ENCODE measurements around the gene KCNMA1.
"Not testable (repeated sequence)": the region's sequence is repeated elsewhere in the genome, so short reads cannot be mapped to it uniquely, and the experiment has no call there.

The KCNMA1 gene

DNA sequence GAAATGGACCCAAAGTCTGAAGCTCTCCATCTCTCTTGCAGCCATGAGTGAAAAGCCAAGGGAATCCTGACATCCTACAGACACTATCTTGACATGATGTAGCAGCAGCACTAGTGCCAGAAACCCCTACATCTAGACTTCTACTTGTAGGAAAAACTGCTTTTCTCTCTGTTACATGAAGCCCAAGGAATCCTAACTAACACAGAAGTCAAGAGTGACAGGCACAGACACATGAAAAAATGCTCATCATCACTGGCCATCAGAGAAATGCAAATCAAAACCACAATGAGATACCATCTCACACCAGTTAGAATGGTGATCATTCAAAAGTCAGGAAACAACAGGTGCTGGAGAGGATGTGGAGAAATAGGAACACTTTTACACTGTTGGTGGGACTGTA lies 297.7 kb downstream of the KCNMA1 start:
- H3K9ac ChIP-seq (ENCODE audit: low read depth, low read length, poor library complexity); H3K36me3 ChIP-seq (replicated peaks in 1 of 2; ENCODE audit: control insufficient read depth in 2 of 2, insufficient read depth in 2 of 2, low read length in 2 of 2); H3K4ac ChIP-seq (ENCODE audit: low read length); H3K4me2 ChIP-seq (ENCODE audit: insufficient read depth, low read length, poor library complexity, severe bottlenecking); H3K4me1 ChIP-seq (ENCODE audit: control insufficient read depth in 2 of 2, insufficient read depth in 1 of 2, low read depth in 1 of 2, low read length in 2 of 2); H2BK120ac ChIP-seq (ENCODE audit: low read depth, low read length); H2AFZ ChIP-seq (ENCODE audit: low read length); H3K14ac ChIP-seq (ENCODE audit: low read length); H4K91ac ChIP-seq (ENCODE audit: low read depth, low read length, poor library complexity); H3K27me3 ChIP-seq (ENCODE audit: control insufficient read depth in 3 of 3, insufficient read depth in 3 of 3, low read depth in 1 of 3, low read length in 3 of 3); H3K79me1 ChIP-seq (ENCODE audit: low read depth, low read length); H2BK12ac ChIP-seq (ENCODE audit: low read length); H4K8ac ChIP-seq (ENCODE audit: low read depth, low read length); H2BK5ac ChIP-seq (ENCODE audit: low read length); H3K4me3 ChIP-seq (ENCODE audit: low read length in 2 of 2); H3K27ac ChIP-seq (replicated peaks; ENCODE audit: low read length); DNase-seq (ENCODE audit: low spot score); H3K23ac ChIP-seq (ENCODE audit: low read depth, low read length, poor library complexity); H3K9me3 ChIP-seq (replicated peaks in 1 of 2; ENCODE audit: control insufficient read depth in 2 of 2, insufficient read depth in 1 of 2, low read depth in 1 of 2, low read length in 2 of 2); H2AK5ac ChIP-seq (ENCODE audit: low read depth, low read length); H2BK15ac ChIP-seq (ENCODE audit: low read length); H3K18ac ChIP-seq (ENCODE audit: low read length): not testable (repeated sequence)

GRCh38 chr10:77339166-77339565 lies 298.4 kb downstream of the KCNMA1 start:
- Histone ChIP-seq H3K23ac (ENCODE audit: low read depth, low read length, poor library complexity) (no peak overlapping the region), H3K36me3 (replicated peaks in 1 of 2; ENCODE audit: control insufficient read depth in 2 of 2, insufficient read depth in 2 of 2, low read length in 2 of 2) (no peaks in the 10 kb centered on the region), H2AFZ (ENCODE audit: low read length) (no peak overlapping the region), H2BK5ac (ENCODE audit: low read length) (no peak overlapping the region), H4K91ac (ENCODE audit: low read depth, low read length, poor library complexity) (no peak overlapping the region), H3K14ac (ENCODE audit: low read length) (no peak overlapping the region), H3K9me3 (replicated peaks in 1 of 2; ENCODE audit: control insufficient read depth in 2 of 2, insufficient read depth in 1 of 2, low read depth in 1 of 2, low read length in 2 of 2) (peaks cover 0 to 3% of the 10 kb centered on the region in 2 donors), H3K27me3 (ENCODE audit: control insufficient read depth in 3 of 3, insufficient read depth in 3 of 3, low read depth in 1 of 3, low read length in 3 of 3) (no peaks in the 10 kb centered on the region), H2AK5ac (ENCODE audit: low read depth, low read length) (no peak overlapping the region), H2BK120ac (ENCODE audit: low read depth, low read length) (no peak overlapping the region), H2BK12ac (ENCODE audit: low read length) (no peak overlapping the region), H3K27ac (replicated peaks; ENCODE audit: low read length) (no peak overlapping the region), H3K4me2 (ENCODE audit: insufficient read depth, low read length, poor library complexity, severe bottlenecking) (no peak overlapping the region), H3K9ac (ENCODE audit: low read depth, low read length, poor library complexity) (no peak overlapping the region), H4K8ac (ENCODE audit: low read depth, low read length) (no peak overlapping the region), H3K18ac (ENCODE audit: low read length) (no peak overlapping the region), H3K4ac (ENCODE audit: low read length) (no peak overlapping the region), H2BK15ac (ENCODE audit: low read length) (no peak overlapping the region), H3K4me3 (ENCODE audit: low read length in 2 of 2) (no peak overlapping the region), H3K79me1 (ENCODE audit: low read depth, low read length) (no peaks in the 10 kb centered on the region), H3K4me1 (ENCODE audit: control insufficient read depth in 2 of 2, insufficient read depth in 1 of 2, low read depth in 1 of 2, low read length in 2 of 2) (peaks cover 0 to 2% of the 10 kb centered on the region in 2 donors)
- no CpG with 5 or more reads among the region's 1 CpG for WGBS, 2 donors (ENCODE audit: extremely low coverage in 2 of 2, insufficient read length in 2 of 2, insufficient replicate concordance in 1 of 2)
- no peak for DNase-seq (ENCODE audit: low spot score)

DNA sequence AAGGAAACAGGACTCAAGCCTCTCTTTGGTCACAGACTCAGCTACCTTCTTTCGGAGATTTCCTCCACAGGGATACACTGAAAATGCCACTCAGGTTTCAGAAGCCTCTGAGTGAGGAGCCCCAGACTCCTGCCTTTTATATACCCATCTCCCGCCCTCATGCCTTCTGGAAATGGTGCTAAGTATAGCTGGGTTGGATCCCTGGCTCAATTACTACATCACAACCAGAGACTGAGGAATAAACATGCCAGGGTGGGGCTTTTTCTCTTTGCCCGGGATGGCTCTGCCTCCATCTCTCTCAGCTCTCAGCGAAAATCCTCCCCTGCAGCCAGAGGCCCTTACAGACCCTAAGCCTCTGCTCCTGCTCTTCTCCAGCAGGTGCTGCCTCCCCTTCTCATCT lies 299.5 kb downstream of the KCNMA1 start:
- no peak overlapping the region for H3K4ac ChIP-seq (ENCODE audit: low read length)
- no peak overlapping the region for H4K8ac ChIP-seq (ENCODE audit: low read depth, low read length)
- no peak overlapping the region for H3K4me2 ChIP-seq (ENCODE audit: insufficient read depth, low read length, poor library complexity, severe bottlenecking)
- WGBS, 2 donors (ENCODE audit: extremely low coverage in 2 of 2, insufficient read length in 2 of 2, insufficient replicate concordance in 1 of 2), result no CpG with 5 or more reads among the region's 4 CpGs
- H2BK12ac ChIP-seq (ENCODE audit: low read length), result no peak overlapping the region
- H2BK5ac ChIP-seq (ENCODE audit: low read length), result no peak overlapping the region
- H3K27me3 ChIP-seq (ENCODE audit: control insufficient read depth in 3 of 3, insufficient read depth in 3 of 3, low read depth in 1 of 3, low read length in 3 of 3), result no peaks in the 10 kb centered on the region
- no peak overlapping the region for H2BK15ac ChIP-seq (ENCODE audit: low read length)
- H3K36me3 ChIP-seq (replicated peaks in 1 of 2; ENCODE audit: control insufficient read depth in 2 of 2, insufficient read depth in 2 of 2, low read length in 2 of 2), result no peaks in the 10 kb centered on the region
- H2AK5ac ChIP-seq (ENCODE audit: low read depth, low read length), result no peak overlapping the region
- H2BK120ac ChIP-seq (ENCODE audit: low read depth, low read length), result no peak overlapping the region
- DNase-seq (ENCODE audit: low spot score), result no peak
- no peak overlapping the region for H3K27ac ChIP-seq (replicated peaks; ENCODE audit: low read length)
- H3K4me3 ChIP-seq (ENCODE audit: low read length in 2 of 2), result no peak overlapping the region
- H3K18ac ChIP-seq (ENCODE audit: low read length), result peak overlapping the region; percentile 38
- no peak overlapping the region for H3K23ac ChIP-seq (ENCODE audit: low read depth, low read length, poor library complexity)
- no peak overlapping the region for H3K14ac ChIP-seq (ENCODE audit: low read length)
- H3K4me1 ChIP-seq (ENCODE audit: control insufficient read depth in 2 of 2, insufficient read depth in 1 of 2, low read depth in 1 of 2, low read length in 2 of 2), result no peaks in the 10 kb centered on the region
- H3K9ac ChIP-seq (ENCODE audit: low read depth, low read length, poor library complexity), result no peak overlapping the region
- no peaks in the 10 kb centered on the region for H3K79me1 ChIP-seq (ENCODE audit: low read depth, low read length)
- H3K9me3 ChIP-seq (replicated peaks in 1 of 2; ENCODE audit: control insufficient read depth in 2 of 2, insufficient read depth in 1 of 2, low read depth in 1 of 2, low read length in 2 of 2), result peaks cover 0 to 3% of the 10 kb centered on the region in 2 donors
- no peak overlapping the region for H2AFZ ChIP-seq (ENCODE audit: low read length)
- no peak overlapping the region for H4K91ac ChIP-seq (ENCODE audit: low read depth, low read length, poor library complexity)

DNA sequence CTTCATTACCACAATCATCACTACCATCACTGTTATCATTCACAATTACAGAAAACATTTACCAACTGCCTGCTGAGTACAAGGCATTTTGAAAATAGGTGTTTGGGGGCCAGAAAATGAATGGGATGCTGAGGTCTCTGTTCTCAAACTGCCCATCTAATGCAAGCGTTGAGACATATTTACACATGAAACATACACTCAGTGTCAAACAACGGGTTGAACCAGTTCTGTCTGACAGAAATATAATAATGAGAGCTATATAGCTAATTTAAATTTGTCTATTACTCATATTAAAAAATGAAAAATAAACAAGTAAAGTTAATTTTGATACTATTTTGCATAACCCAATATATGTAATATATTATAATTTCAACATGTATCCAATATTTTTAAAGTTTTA lies 303.1 kb downstream of the KCNMA1 start:
- Histone ChIP-seq H2BK5ac (ENCODE audit: low read length) (no peak overlapping the region), H3K23ac (ENCODE audit: low read depth, low read length, poor library complexity) (no peak overlapping the region), H2BK12ac (ENCODE audit: low read length) (no peak overlapping the region), H3K14ac (ENCODE audit: low read length) (no peak overlapping the region), H3K4me1 (ENCODE audit: control insufficient read depth in 2 of 2, insufficient read depth in 1 of 2, low read depth in 1 of 2, low read length in 2 of 2) (no peaks in the 10 kb centered on the region), H3K9ac (ENCODE audit: low read depth, low read length, poor library complexity) (no peak overlapping the region), H2BK120ac (ENCODE audit: low read depth, low read length) (no peak overlapping the region), H3K79me1 (ENCODE audit: low read depth, low read length) (no peaks in the 10 kb centered on the region), H2BK15ac (ENCODE audit: low read length) (no peak overlapping the region), H3K27ac (replicated peaks; ENCODE audit: low read length) (no peak overlapping the region), H4K8ac (ENCODE audit: low read depth, low read length) (no peak overlapping the region), H3K36me3 (replicated peaks in 1 of 2; ENCODE audit: control insufficient read depth in 2 of 2, insufficient read depth in 2 of 2, low read length in 2 of 2) (no peaks in the 10 kb centered on the region), H3K4me3 (ENCODE audit: low read length in 2 of 2) (no peak overlapping the region), H2AFZ (ENCODE audit: low read length) (no peak overlapping the region), H3K4ac (ENCODE audit: low read length) (no peak overlapping the region), H2AK5ac (ENCODE audit: low read depth, low read length) (no peak overlapping the region), H3K18ac (ENCODE audit: low read length) (no peak overlapping the region), H3K27me3 (ENCODE audit: control insufficient read depth in 3 of 3, insufficient read depth in 3 of 3, low read depth in 1 of 3, low read length in 3 of 3) (no peaks in the 10 kb centered on the region), H3K9me3 (replicated peaks in 1 of 2; ENCODE audit: control insufficient read depth in 2 of 2, insufficient read depth in 1 of 2, low read depth in 1 of 2, low read length in 2 of 2) (peaks cover 0 to under 1% of the 10 kb centered on the region in 2 donors), H4K91ac (ENCODE audit: low read depth, low read length, poor library complexity) (no peak overlapping the region), H3K4me2 (ENCODE audit: insufficient read depth, low read length, poor library complexity, severe bottlenecking) (no peak overlapping the region)
- no CpG with 5 or more reads among the region's 2 CpGs for WGBS, 2 donors (ENCODE audit: extremely low coverage in 2 of 2, insufficient read length in 2 of 2, insufficient replicate concordance in 1 of 2)
- DNase-seq (ENCODE audit: low spot score), result no peak

All from neuronal stem cell (in vitro differentiated cells).